Inflammatory macrophage (primary cell): ENCODE data around the gene ADRA2B.
A peak's percentile ranks its signal among the peaks of the same experiment; 100 is the strongest.
"Not testable (repeated sequence)": the region's sequence is repeated elsewhere in the genome, so short reads cannot be mapped to it uniquely, and the experiment has no call there.

Experiments used
- DNase-seq, 2 donors: peaks; one replicate each; pipeline ENCODE4 v3.0.0-alpha.2; 2020 to 2022
- total RNA-seq, 18 experiments: gene quantifications; one replicate each; lab custom pipeline; 2026; ENCODE audit warnings: mixed read lengths in 6 of 18, inconsistent platforms in 2 of 18; lab: John Stamatoyannopoulos, UW

ADRA2B gene
- 2.8 to 357 (median 50.7) reads per million in 18 experiments for total RNA-seq

GRCh38 chr2:96116424-96116878 lies at the start of gene ADRA2B:
Gene ADRA2B (minus strand): TSS chr2:96116571. CDS start chr2:96116149, 422 bp downstream.
- peak in 1 of 2 donors; percentile 53 for DNase-seq

- DNase-seq = no peak
Measured at GRCh38 chr2:96164459-96165184, 48.3 kb upstream of the ADRA2B start.

- no peak for DNase-seq
Measured at GRCh38 chr2:96163768-96164429, 47.5 kb upstream of the ADRA2B start.

- DNase-seq = no peak
Measured at GRCh38 chr2:96163415-96163767, 47.0 kb upstream of the ADRA2B start.

GRCh38 chr2:96161898-96162297 lies 45.5 kb upstream of the ADRA2B start:
- no peak for DNase-seq

GRCh38 chr2:96160366-96160765 lies 44.0 kb upstream of the ADRA2B start:
- DNase-seq = not testable (repeated sequence)

- DNase-seq = no peak
Measured at GRCh38 chr2:96159084-96159830, 42.9 kb upstream of the ADRA2B start.

GRCh38 chr2:96158554-96158940 lies 42.2 kb upstream of the ADRA2B start:
- DNase-seq = no peak

GRCh38 chr2:96157649-96158553 lies 41.5 kb upstream of the ADRA2B start:
- peak; percentile 76 to 81 for DNase-seq

GRCh38 chr2:96156926-96157648 lies 40.7 kb upstream of the ADRA2B start:
- DNase-seq = no peak

- no peak for DNase-seq
Measured at GRCh38 chr2:96156011-96156820, 39.8 kb upstream of the ADRA2B start.

GRCh38 chr2:96154506-96155380 lies 38.4 kb upstream of the ADRA2B start:
- no peak for DNase-seq

GRCh38 chr2:96153991-96154431 lies 37.6 kb upstream of the ADRA2B start:
- DNase-seq = no peak

- DNase-seq = no peak
Measured at GRCh38 chr2:96153291-96153713, 36.9 kb upstream of the ADRA2B start.

- no peak for DNase-seq
Measured at GRCh38 chr2:96152304-96153161, 36.2 kb upstream of the ADRA2B start.

- DNase-seq = peak in 1 of 2 donors; percentile 42
Measured at GRCh38 chr2:96151595-96152303, 35.4 kb upstream of the ADRA2B start.

GRCh38 chr2:96150791-96151594 lies 34.6 kb upstream of the ADRA2B start:
- DNase-seq = no peak
